Measurements from ENCODE around the gene TMCC1. TPM values are rescaled to one million over a fixed set of nuclear protein-coding genes. Genes with fewer than 3 reads are reported as not detected.

Gene TMCC1
- total and polyA plus RNA-seq, 10 of the 15 experiments (the other 5 are each of a cell fraction or from before 2014, with no cell fraction given), result 2.3 to 21.1 (median 8.4) TPM

GRCh38 chr3:129741794-129742193 lies 151.7 kb downstream of the TMCC1 start:
- Histone ChIP-seq H3K36me3 (ENCODE audit: control insufficient read depth in 2 of 2, insufficient read depth in 2 of 2, low read length in 1 of 2) (no peaks in the 10 kb centered on the region), H3K27ac (ENCODE audit: control insufficient read depth, insufficient read depth) (no peak overlapping the region), H3K27me3 (replicated peaks in 1 of 2; ENCODE audit: control insufficient read depth in 2 of 2, insufficient read depth in 2 of 2, low read length in 1 of 2) (no peaks in the 10 kb centered on the region), H3K9me3 (replicated peaks; ENCODE audit: control insufficient read depth, insufficient read depth, low read length) (no peaks in the 10 kb centered on the region), H3K9ac (ENCODE audit: control insufficient read depth, insufficient read depth, low read length) (no peak overlapping the region), H3K4me3 (no peak overlapping the region), H3K4me1 (ENCODE audit: control insufficient read depth, insufficient read depth, low read length) (no peaks in the 10 kb centered on the region), H3K79me2 (ENCODE audit: control insufficient read depth, insufficient read depth, low read length) (no peaks in the 10 kb centered on the region), H4K20me1 (ENCODE audit: control insufficient read depth, insufficient read depth) (no peaks in the 10 kb centered on the region), H2AFZ (ENCODE audit: control insufficient read depth, low read depth, low read length) (no peak overlapping the region), H3K4me2 (ENCODE audit: control insufficient read depth, insufficient read depth) (no peak overlapping the region)
- CTCF ChIA-PET, result no interaction called here
- ATAC-seq, result no peak
- in situ Hi-C loops (cut with MboI) (no loop called here), intact Hi-C loops (cut with micrococcal nuclease; ENCODE audit: unreplicated experiment) (no loop called here)
- no peak for FAIRE-seq
- SMC1A ChIA-PET (ENCODE audit: uncharacterized antibody, unreplicated experiment), result interaction anchor here (0.7 kb wide), 1 partner anchor 100 kb away, joined by 3 read pairs; no protein-coding TSS in a partner anchor
- no peak for DNase-seq (ENCODE audit: low read depth, low spot score)
- 95% methylated on average over 2 of the region's 2 CpGs for WGBS (ENCODE audit: insufficient coverage, insufficient replicate concordance, low lambda C conversion rate, missing lambda C conversion rate)
- no TSS peak for BruUV-seq (replicated peaks)
- POLR2A ChIA-PET, result no interaction called here
- RAD21 ChIA-PET (ENCODE audit: unreplicated experiment), result no interaction called here
- TF ChIP-seq MEF2B (IDR thresholded peaks at IDR 0.05; ENCODE audit: partially characterized antibody, poor library complexity, severe bottlenecking), result no peak
- no peak for TF ChIP-seq CEBPB (IDR thresholded peaks at IDR 0.05; ENCODE audit: borderline replicate concordance in 1 of 2, low read depth in 2 of 2, low read length in 2 of 2)
- TF ChIP-seq ZBTB40 (IDR thresholded peaks at IDR 0.05; ENCODE audit: borderline replicate concordance), result no peak
- TF ChIP-seq RCOR1 (conservative IDR thresholded peaks at IDR 0.05; ENCODE audit: low read depth, low read length), result no peak
- no peak for TF ChIP-seq FOS (IDR thresholded peaks at IDR 0.05; ENCODE audit: borderline replicate concordance, extremely low read depth, insufficient read length)
- no peak for TF ChIP-seq SUPT20H (IDR thresholded peaks at IDR 0.05; ENCODE audit: borderline replicate concordance, control insufficient read depth, low read depth, low read length)
- TF ChIP-seq GABPA (IDR thresholded peaks at IDR 0.05; ENCODE audit: low read depth), result no peak
- TF ChIP-seq NR2F1 (conservative IDR thresholded peaks at IDR 0.05), result no peak
- no peak for TF ChIP-seq POU2F2 (IDR thresholded peaks at IDR 0.05; ENCODE audit: borderline replicate concordance, low read depth, low read length)
- no peak for TF ChIP-seq USF1 (IDR thresholded peaks at IDR 0.05; ENCODE audit: borderline replicate concordance, extremely low read length, insufficient read depth, low read depth, low read length)
- no peak for TF ChIP-seq YY1 (IDR thresholded peaks at IDR 0.05; ENCODE audit: low read depth, low read length)
- no peak for TF ChIP-seq NR2C2 (IDR thresholded peaks at IDR 0.05; ENCODE audit: borderline replicate concordance, control insufficient read depth, insufficient read length, low read depth)
- no peak for TF ChIP-seq NR2C1 (IDR thresholded peaks at IDR 0.05)
- TF ChIP-seq CUX1 (IDR thresholded peaks at IDR 0.05; ENCODE audit: insufficient replicate concordance, low read depth, low read length), result no peak

Measured in GM12878 (cell line).